GM12878 (cell line): Measurements from ENCODE around the gene AP4B1. TPM values are rescaled to one million over a fixed set of nuclear protein-coding genes. Genes with fewer than 3 reads are reported as not detected.

Experiments
- ATAC-seq: fragments of 200-7000 bp; cut with Tn5 transposase; 3 replicates; pipeline ENCODE4 v1.9.1; 2020; ENCODE audit warnings: mild to moderate bottlenecking, moderate library complexity
- BruUV-seq: library from RNA; stranded (reverse); fragments of 400-500 nt; replicated peaks from 2 replicates; lab custom pipeline; 2021; lab: Mats Ljungman, UMichigan
- CTCF ChIA-PET: fragments of 300-600 bp; sonication (Branson Sonifier 250); formaldehyde crosslinking; extraction: SDS; loops from one replicate; lab custom pipeline; 2021; ENCODE audit warnings: inconsistent platforms; lab: Yijun Ruan, JAX
- POLR2A ChIA-PET: fragments of 350-600 bp; formaldehyde crosslinking; extraction: SDS; loops from one replicate; lab custom pipeline; 2021; ENCODE audit warnings: inconsistent platforms; lab: Charles Lee
- RAD21 ChIA-PET: fragments of 300-600 bp; sonication (Branson Sonifier 250); formaldehyde crosslinking; loops from one replicate; lab custom pipeline; 2023; ENCODE audit warnings: antibody characterized with exemption; ENCODE audit not compliant: unreplicated experiment; lab: Charles Lee
- SMC1A ChIA-PET: fragments of 300-600 bp; sonication (Branson Sonifier 250); formaldehyde crosslinking; loops from one replicate; lab custom pipeline; 2023; ENCODE audit not compliant: unreplicated experiment, uncharacterized antibody; lab: Charles Lee
- DNase-seq: peaks from one replicate; pipeline ENCODE4 v3.0.0-alpha.2; 2011; ENCODE audit warnings: low read depth, low spot score
- FAIRE-seq: peaks from 3 replicates; lab custom pipeline; 2011; peaks lifted over from hg19 to GRCh38; lab: Jason Lieb, UNC
- H2AFZ ChIP-seq: 2 replicates; pipeline ENCODE4 v1.6.0; 2011; ENCODE audit warnings: low read depth, low read length, control low read depth; ENCODE audit not compliant: control insufficient read depth
- H3K27ac ChIP-seq: 2 replicates; pipeline ENCODE4 v1.5.1; 2011; ENCODE audit warnings: control low read depth; ENCODE audit not compliant: control insufficient read depth, insufficient read depth
- H3K27me3 ChIP-seq, 2 experiments: replicated peaks in 1 of 2; 2 replicates each; pipeline versions ENCODE4 v1.6.0 to v1.6.1; 2011; ENCODE audit warnings: low read length in 1 of 2; ENCODE audit not compliant: control insufficient read depth in 2 of 2, insufficient read depth in 2 of 2
- H3K36me3 ChIP-seq, 2 experiments: 2 replicates each; pipeline ENCODE4 v1.5.1; 2011; ENCODE audit warnings: low read length in 1 of 2; ENCODE audit not compliant: control insufficient read depth in 2 of 2, insufficient read depth in 2 of 2
- H3K4me1 ChIP-seq: 2 replicates; pipeline ENCODE4 v1.6.1; 2011; ENCODE audit warnings: mild to moderate bottlenecking, low read length, moderate library complexity, mixed read lengths; ENCODE audit not compliant: control insufficient read depth, insufficient read depth
- H3K4me2 ChIP-seq: 2 replicates; pipeline ENCODE4 v1.6.0; 2011; ENCODE audit warnings: control low read depth; ENCODE audit not compliant: control insufficient read depth, insufficient read depth
- H3K4me3 ChIP-seq: fragments of 200-600 bp; sonication (generic); 2 replicates; pipeline ENCODE4 v1.5.1; 2016
- H3K79me2 ChIP-seq: 2 replicates; pipeline ENCODE4 v1.6.0; 2011; ENCODE audit warnings: low read length; ENCODE audit not compliant: control insufficient read depth, insufficient read depth
- H3K9ac ChIP-seq: 2 replicates; pipeline ENCODE4 v1.8.0; 2011; ENCODE audit warnings: low read length, control low read depth, mixed read lengths; ENCODE audit not compliant: control insufficient read depth, insufficient read depth
- H3K9me3 ChIP-seq: replicated peaks from 3 replicates; pipeline ENCODE4 v1.5.1; 2011; ENCODE audit warnings: mild to moderate bottlenecking, low read length; ENCODE audit not compliant: control insufficient read depth, insufficient read depth
- H4K20me1 ChIP-seq: 2 replicates; pipeline ENCODE4 v1.6.0; 2011; ENCODE audit not compliant: control insufficient read depth, insufficient read depth
- BMI1 ChIP-seq: fragments of 450-650 bp; IDR thresholded peaks from 2 replicates; pipeline ENCODE4 v1.6.1; 2016; ENCODE audit warnings: mild to moderate bottlenecking, moderate library complexity, borderline replicate concordance
- EP300 ChIP-seq, 2 experiments: fragments of 150-350 bp in 1 of 2; IDR thresholded peaks; 2 replicates each; pipeline ENCODE4 v1.6.1; 2011 to 2012; ENCODE audit warnings: low read depth in 2 of 2, low read length in 2 of 2, borderline replicate concordance in 1 of 2, improper control_type of control experiment in 1 of 2, inconsistent platforms in 1 of 2; ENCODE audit not compliant: control insufficient read depth in 1 of 2
- POLR2AphosphoS5 ChIP-seq: IDR thresholded peaks from 2 replicates; pipeline ENCODE4 v1.6.1; 2011; ENCODE audit warnings: mild to moderate bottlenecking, low read length, inconsistent platforms
- RB1 ChIP-seq: fragments of 450-650 bp; formaldehyde crosslinking; IDR thresholded peaks from 2 replicates; pipeline ENCODE4 v1.6.1; 2017; ENCODE audit warnings: mild to moderate bottlenecking, borderline replicate concordance
- SRF ChIP-seq, 2 experiments: IDR thresholded peaks; 2 replicates each; pipeline ENCODE4 v1.6.1; 2011; ENCODE audit warnings: low read depth in 2 of 2, low read length in 2 of 2, mild to moderate bottlenecking in 1 of 2, moderate library complexity in 1 of 2
- TCF12 ChIP-seq: IDR thresholded peaks from 2 replicates; pipeline ENCODE4 v1.6.1; 2011; ENCODE audit warnings: low read depth, mild to moderate bottlenecking, low read length
- YY1 ChIP-seq: IDR thresholded peaks from 2 replicates; pipeline ENCODE4 v1.6.1; 2011; ENCODE audit warnings: low read depth, mild to moderate bottlenecking, low read length
- ZNF24 ChIP-seq: fragments of 450-650 bp; IDR thresholded peaks from 2 replicates; pipeline ENCODE4 v1.6.1; 2017; ENCODE audit warnings: antibody characterized with exemption, mild to moderate bottlenecking
- ZNF274 ChIP-seq: IDR thresholded peaks from one replicate; pipeline ENCODE4 v1.8.0; 2011; ENCODE audit not compliant: insufficient read length, insufficient read depth
- in situ Hi-C: fragments of 300-500 bp; cut with MboI; formaldehyde crosslinking; loops from 9 replicates; pipeline ENCODE4 v1.14.3; 2018; ENCODE audit warnings: mixed read lengths
- intact Hi-C: fragments of 100-400 bp; cut with micrococcal nuclease; formaldehyde crosslinking; loops from one replicate; pipeline ENCODE4 v1.14.2; 2022; ENCODE audit not compliant: unreplicated experiment
- polyA plus RNA-seq, 11 experiments: library from polyadenylated mRNA; depleted of rRNA in 4 of 11; unstranded in 6 of 11; stranded (reverse) in 5 of 11; fragments of >200 nt; fragmentation: Nextera tagmentation in 4 of 11; fragmentation: Illumina TruSeq in 1 of 11; extraction: Ambion mirVana in 4 of 11; extraction: Trizol in 1 of 11; gene quantifications; 1 replicate in 1 of 11; 2 replicates in 10 of 11; pipeline versions ENCODE4 v1.2.1 to v1.2.3, GENCODE V29; 2011 to 2016; ENCODE audit warnings: inconsistent platforms in 2 of 11, missing spikeins in 2 of 11, low read depth in 1 of 11
- total RNA-seq, 4 experiments: library from RNA; depleted of rRNA in 3 of 4; stranded (reverse); fragments of >200 nt in 3 of 4; fragmentation: Illumina TruSeq in 1 of 4; extraction: Trizol in 1 of 4; gene quantifications; 2 replicates each; pipeline versions ENCODE4 v1.2.1 to v1.2.3, GENCODE V29; 2013 to 2021
- TF ChIP-seq, protein P1 (sequence below): fragments of 450-650 bp; IDR thresholded peaks from 2 replicates; pipeline ENCODE4 v1.6.1; 2017; ENCODE audit warnings: antibody characterized with exemption, mild to moderate bottlenecking, moderate library complexity
- TF ChIP-seq, protein P2 (sequence below): fragments of 450-650 bp; IDR thresholded peaks from 2 replicates; pipeline ENCODE4 v1.6.1; 2017; ENCODE audit warnings: mild to moderate bottlenecking
- TF ChIP-seq, protein P3 (sequence below): fragments of 450-650 bp; IDR thresholded peaks from 2 replicates; pipeline ENCODE4 v1.6.1; 2016; ENCODE audit warnings: mild to moderate bottlenecking

AP4B1 gene
- total and polyA plus RNA-seq, 10 of the 15 experiments (the other 5 are each of a cell fraction or from before 2014, with no cell fraction given) = 27.2 to 61.0 (median 33.0) TPM

DNA sequence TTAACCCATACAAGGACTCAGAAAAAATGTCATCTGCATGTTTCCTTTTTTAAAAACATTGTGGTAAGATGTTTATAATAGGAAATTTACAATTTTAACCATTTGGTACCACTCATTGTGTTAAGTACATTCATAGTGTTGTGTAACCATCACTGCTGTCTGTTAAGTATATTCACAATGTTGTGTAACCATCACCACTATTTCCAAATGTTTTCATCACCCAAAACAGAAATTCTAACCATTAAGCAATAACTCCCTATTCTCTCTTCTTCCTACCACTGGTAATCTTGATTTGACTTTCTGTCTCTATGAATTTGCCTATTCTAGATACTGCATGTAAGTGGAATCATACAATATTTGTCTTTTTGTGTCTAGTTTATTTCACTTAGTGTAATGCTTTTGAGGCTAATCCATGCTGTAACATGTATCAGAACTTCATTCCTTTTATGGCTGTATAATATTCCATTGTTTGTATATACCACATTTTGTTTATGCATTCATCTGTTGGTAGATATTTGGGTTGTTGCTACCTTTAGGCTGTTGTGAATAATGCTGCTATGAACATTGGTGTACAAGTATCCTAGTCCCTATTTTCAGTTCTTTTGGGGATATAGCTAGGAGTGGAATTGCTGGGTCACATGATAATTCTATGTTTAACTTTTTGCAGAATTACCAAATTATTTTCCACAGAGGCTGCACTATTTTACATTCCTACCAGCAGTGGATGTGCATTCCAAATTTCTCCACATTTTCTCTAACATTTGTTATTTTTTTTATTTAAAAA is 38.6 kb upstream of the AP4B1 start:
- ChIA-PET RAD21 (interaction anchor here (4.8 kb wide), 1 partner anchor 13 kb away, joined by 33 read pairs; the partner anchor contains the start of gene HIPK1), SMC1A (interaction anchor here (0.6 to 1.3 kb wide), 2 partner anchors 8 to 12 kb away, joined by 3 to 6 read pairs; no protein-coding TSS in a partner anchor), POLR2A (interaction anchor here (1.2 to 1.3 kb wide), 2 partner anchors 8 to 154 kb away, joined by 3 read pairs; no protein-coding TSS in a partner anchor), CTCF (interaction anchor here (5.3 kb wide), 1 partner anchor 13 kb away, joined by 36 read pairs; the partner anchor contains the start of gene HIPK1)
- H4K20me1 ChIP-seq = no peaks in the 10 kb centered on the region
- peaks cover 7% of the 10 kb centered on the region for H3K9me3 ChIP-seq
- no peak for FAIRE-seq
- no peak overlapping the region for H3K4me2 ChIP-seq
- no peak overlapping the region for H3K4me3 ChIP-seq
- H3K4me1 ChIP-seq = peaks cover 41% of the 10 kb centered on the region
- H3K79me2 ChIP-seq = peaks cover 59% of the 10 kb centered on the region
- peaks cover 6 to 8% of the 10 kb centered on the region in 2 experiments; a peak in 3 of 4 replicates for H3K36me3 ChIP-seq
- TF ChIP-seq RB1 (no peak), ZNF24 (no peak), ZNF274 (no peak), BMI1 (no peak), TCF12 (no peak), POLR2AphosphoS5 (no peak), SRF (IDR thresholded peaks at IDR 0.05; ENCODE audit: low read depth in 2 of 2, low read length in 2 of 2) (no peak), YY1 (no peak), EP300 (IDR thresholded peaks at IDR 0.05; ENCODE audit: borderline replicate concordance in 1 of 2, control insufficient read depth in 1 of 2, low read depth in 2 of 2, low read length in 2 of 2) (no peak)
- TF ChIP-seq, protein P1, sequence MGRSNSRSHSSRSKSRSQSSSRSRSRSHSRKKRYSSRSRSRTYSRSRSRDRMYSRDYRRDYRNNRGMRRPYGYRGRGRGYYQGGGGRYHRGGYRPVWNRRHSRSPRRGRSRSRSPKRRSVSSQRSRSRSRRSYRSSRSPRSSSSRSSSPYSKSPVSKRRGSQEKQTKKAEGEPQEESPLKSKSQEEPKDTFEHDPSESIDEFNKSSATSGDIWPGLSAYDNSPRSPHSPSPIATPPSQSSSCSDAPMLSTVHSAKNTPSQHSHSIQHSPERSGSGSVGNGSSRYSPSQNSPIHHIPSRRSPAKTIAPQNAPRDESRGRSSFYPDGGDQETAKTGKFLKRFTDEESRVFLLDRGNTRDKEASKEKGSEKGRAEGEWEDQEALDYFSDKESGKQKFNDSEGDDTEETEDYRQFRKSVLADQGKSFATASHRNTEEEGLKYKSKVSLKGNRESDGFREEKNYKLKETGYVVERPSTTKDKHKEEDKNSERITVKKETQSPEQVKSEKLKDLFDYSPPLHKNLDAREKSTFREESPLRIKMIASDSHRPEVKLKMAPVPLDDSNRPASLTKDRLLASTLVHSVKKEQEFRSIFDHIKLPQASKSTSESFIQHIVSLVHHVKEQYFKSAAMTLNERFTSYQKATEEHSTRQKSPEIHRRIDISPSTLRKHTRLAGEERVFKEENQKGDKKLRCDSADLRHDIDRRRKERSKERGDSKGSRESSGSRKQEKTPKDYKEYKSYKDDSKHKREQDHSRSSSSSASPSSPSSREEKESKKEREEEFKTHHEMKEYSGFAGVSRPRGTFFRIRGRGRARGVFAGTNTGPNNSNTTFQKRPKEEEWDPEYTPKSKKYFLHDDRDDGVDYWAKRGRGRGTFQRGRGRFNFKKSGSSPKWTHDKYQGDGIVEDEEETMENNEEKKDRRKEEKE = no peak
- TF ChIP-seq, protein P2, sequence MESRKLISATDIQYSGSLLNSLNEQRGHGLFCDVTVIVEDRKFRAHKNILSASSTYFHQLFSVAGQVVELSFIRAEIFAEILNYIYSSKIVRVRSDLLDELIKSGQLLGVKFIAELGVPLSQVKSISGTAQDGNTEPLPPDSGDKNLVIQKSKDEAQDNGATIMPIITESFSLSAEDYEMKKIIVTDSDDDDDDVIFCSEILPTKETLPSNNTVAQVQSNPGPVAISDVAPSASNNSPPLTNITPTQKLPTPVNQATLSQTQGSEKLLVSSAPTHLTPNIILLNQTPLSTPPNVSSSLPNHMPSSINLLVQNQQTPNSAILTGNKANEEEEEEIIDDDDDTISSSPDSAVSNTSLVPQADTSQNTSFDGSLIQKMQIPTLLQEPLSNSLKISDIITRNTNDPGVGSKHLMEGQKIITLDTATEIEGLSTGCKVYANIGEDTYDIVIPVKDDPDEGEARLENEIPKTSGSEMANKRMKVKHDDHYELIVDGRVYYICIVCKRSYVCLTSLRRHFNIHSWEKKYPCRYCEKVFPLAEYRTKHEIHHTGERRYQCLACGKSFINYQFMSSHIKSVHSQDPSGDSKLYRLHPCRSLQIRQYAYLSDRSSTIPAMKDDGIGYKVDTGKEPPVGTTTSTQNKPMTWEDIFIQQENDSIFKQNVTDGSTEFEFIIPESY = no peak
- TF ChIP-seq, protein P3, sequence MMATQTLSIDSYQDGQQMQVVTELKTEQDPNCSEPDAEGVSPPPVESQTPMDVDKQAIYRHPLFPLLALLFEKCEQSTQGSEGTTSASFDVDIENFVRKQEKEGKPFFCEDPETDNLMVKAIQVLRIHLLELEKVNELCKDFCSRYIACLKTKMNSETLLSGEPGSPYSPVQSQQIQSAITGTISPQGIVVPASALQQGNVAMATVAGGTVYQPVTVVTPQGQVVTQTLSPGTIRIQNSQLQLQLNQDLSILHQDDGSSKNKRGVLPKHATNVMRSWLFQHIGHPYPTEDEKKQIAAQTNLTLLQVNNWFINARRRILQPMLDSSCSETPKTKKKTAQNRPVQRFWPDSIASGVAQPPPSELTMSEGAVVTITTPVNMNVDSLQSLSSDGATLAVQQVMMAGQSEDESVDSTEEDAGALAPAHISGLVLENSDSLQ = no peak
- no peak overlapping the region for H3K9ac ChIP-seq
- DNase-seq = no peak
- no peak for ATAC-seq
- no TSS peak for BruUV-seq
- no peak overlapping the region for H2AFZ ChIP-seq
- intact Hi-C loops (loop anchor here (5.0 kb wide), 1 partner anchor 86 kb away; no protein-coding TSS in a partner anchor), in situ Hi-C loops (no loop called here)
- H3K27ac ChIP-seq = no peak overlapping the region
- H3K27me3 ChIP-seq = no peaks in the 10 kb centered on the region
